ENCODE measurements around the gene NOS1AP. TPM values are rescaled to one million over a fixed set of nuclear protein-coding genes. Genes with fewer than 3 reads are reported as not detected.

The NOS1AP gene
- total and polyA plus RNA-seq, 2 experiments from 2014 or later: 5.8 to 6.6 TPM

- TF ChIP-seq CTCF (conservative IDR thresholded peaks at IDR 0.05; ENCODE audit: low read depth in 2 of 2) (no peak), ZNF114 (CRISPR knock-in tag; IDR thresholded peaks at IDR 0.05) (no peak)
Measured at GRCh38 chr1:162405800-162406199, 336.3 kb downstream of the NOS1AP start (continued).

- DNase-seq (ENCODE audit: low spot score): no peak
- ATAC-seq: no peak
- no peaks in the 10 kb centered on the region; the same call in 2 of the 3 replicates for H3K4me1 Mint-ChIP-seq
- no peaks in the 10 kb centered on the region for H3K36me3 Mint-ChIP-seq (ENCODE audit: low read depth)
- Histone ChIP-seq H3K4me3 (no peak overlapping the region), H3K4me2 (no peak overlapping the region), H3K79me2 (replicated peaks; ENCODE audit: insufficient read depth) (no peaks in the 10 kb centered on the region), H2AFZ (peak overlapping the region; percentile 28; the same call in 1 of the 2 replicates), H3K36me3 (ENCODE audit: insufficient read depth) (no peaks in the 10 kb centered on the region), H3K27ac (ENCODE audit: low read depth) (no peak overlapping the region), H4K20me1 (replicated peaks; ENCODE audit: insufficient read depth) (no peaks in the 10 kb centered on the region), H3K9me2 (ENCODE audit: insufficient read depth) (no peaks in the 10 kb centered on the region; the same call in 1 of the 2 replicates), H3F3A (replicated peaks; ENCODE audit: low read depth) (no peaks in the 10 kb centered on the region), H3K4me1 (ENCODE audit: insufficient read depth) (no peaks in the 10 kb centered on the region), H3K27me3 (ENCODE audit: insufficient read depth) (no peaks in the 10 kb centered on the region)
- H3K4me3 Mint-ChIP-seq: no peak overlapping the region
- no peak for TF ChIP-seq ZNF114 (CRISPR knock-in tag; IDR thresholded peaks at IDR 0.05)
- no peaks in the 10 kb centered on the region; the same call in 2 of the 3 replicates for H3K9me3 Mint-ChIP-seq
- no peaks in the 10 kb centered on the region for H3K27me3 Mint-ChIP-seq (ENCODE audit: insufficient read depth, low read depth, poor library complexity)
- H3K27ac Mint-ChIP-seq: no peak overlapping the region
Measured at GRCh38 chr1:162406811-162407210, 337.3 kb downstream of the NOS1AP start.

- Mint-ChIP-seq H3K9me3 (no peaks in the 10 kb centered on the region; the same call in 2 of the 3 replicates), H3K4me3 (no peak overlapping the region), H3K27ac (no peak overlapping the region), H3K4me1 (no peaks in the 10 kb centered on the region; the same call in 2 of the 3 replicates), H3K27me3 (ENCODE audit: insufficient read depth, low read depth, poor library complexity) (no peaks in the 10 kb centered on the region), H3K36me3 (ENCODE audit: low read depth) (no peaks in the 10 kb centered on the region)
- peaks cover 7% of the 10 kb centered on the region; the same call in 1 of the 2 replicates for H3K9me2 ChIP-seq (ENCODE audit: insufficient read depth)
- H4K20me1 ChIP-seq (replicated peaks; ENCODE audit: insufficient read depth): no peaks in the 10 kb centered on the region
- H3K36me3 ChIP-seq (ENCODE audit: insufficient read depth): no peaks in the 10 kb centered on the region
- ATAC-seq (no peak), DNase-seq (ENCODE audit: low spot score) (no peak)
- H3K4me2 ChIP-seq: no peak overlapping the region
- H3K4me3 ChIP-seq: no peak overlapping the region
- no peaks in the 10 kb centered on the region for H3K27me3 ChIP-seq (ENCODE audit: insufficient read depth)
- no peak overlapping the region for H2AFZ ChIP-seq
- no peaks in the 10 kb centered on the region for H3F3A ChIP-seq (replicated peaks; ENCODE audit: low read depth)
- no peak overlapping the region for H3K27ac ChIP-seq (ENCODE audit: low read depth)
- H3K79me2 ChIP-seq (replicated peaks; ENCODE audit: insufficient read depth): no peaks in the 10 kb centered on the region
- TF ChIP-seq EZH2phosphoT487 (IDR thresholded peaks at IDR 0.05; ENCODE audit: unreplicated experiment): no peak
- no peaks in the 10 kb centered on the region for H3K4me1 ChIP-seq (ENCODE audit: insufficient read depth)
Measured at GRCh38 chr1:162407539-162407938, 338.0 kb downstream of the NOS1AP start.

GRCh38 chr1:162412002-162412401 is 342.5 kb downstream of the NOS1AP start, which contains the start of gene SH2D1B:
Gene SH2D1B (minus strand): TSS chr1:162412136. CDS start chr1:162412016, 120 bp downstream.
- no peak within 1 kb of the TSS for H3K4me2 ChIP-seq
- no peaks in the 10 kb centered on the region for H3K27me3 Mint-ChIP-seq (ENCODE audit: insufficient read depth, low read depth, poor library complexity)
- no peak within 1 kb of the TSS for H3K27ac Mint-ChIP-seq
- H3K36me3 ChIP-seq (ENCODE audit: insufficient read depth): 0 out of 2 replicates have a peak, but pooled peaks cover 3% of the 10 kb centered on the region
- no peak for DNase-seq (ENCODE audit: low spot score)
- H4K20me1 ChIP-seq (replicated peaks; ENCODE audit: insufficient read depth): no peaks in the 10 kb centered on the region
- H2AFZ ChIP-seq: 0 out of 2 replicates have a peak within 1 kb of the TSS, but pooled peaks have one; percentile 12
- peaks cover 12% of the 10 kb centered on the region; the same call in 1 of the 2 replicates for H3K9me2 ChIP-seq (ENCODE audit: insufficient read depth)
- H3K36me3 Mint-ChIP-seq (ENCODE audit: low read depth): no peaks in the 10 kb centered on the region
- H3K4me1 ChIP-seq (ENCODE audit: insufficient read depth): no peaks in the 10 kb centered on the region
- no peak within 1 kb of the TSS for H3K4me3 Mint-ChIP-seq
- H3K9me3 Mint-ChIP-seq: peaks cover 7% of the 10 kb centered on the region; the same call in 2 of the 3 replicates
- peaks cover 3% of the 10 kb centered on the region; the same call in 1 of the 3 replicates for H3K4me1 Mint-ChIP-seq
- H3K27ac ChIP-seq (ENCODE audit: low read depth): no peak within 1 kb of the TSS
- H3K79me2 ChIP-seq (replicated peaks; ENCODE audit: insufficient read depth): no peaks in the 10 kb centered on the region
- H3F3A ChIP-seq (replicated peaks; ENCODE audit: low read depth): no peaks in the 10 kb centered on the region
- no peak for ATAC-seq
- no peak within 1 kb of the TSS for H3K4me3 ChIP-seq
- no peaks in the 10 kb centered on the region for H3K27me3 ChIP-seq (ENCODE audit: insufficient read depth)
- TF ChIP-seq POLR2AphosphoS5 (IDR thresholded peaks at IDR 0.05; ENCODE audit: low read depth) (no peak), CREB1 (CRISPR knock-in tag; IDR thresholded peaks at IDR 0.05; ENCODE audit: low read depth) (no peak), NANOG (IDR thresholded peaks at IDR 0.05; ENCODE audit: borderline replicate concordance) (no peak), EZH2 (IDR thresholded peaks at IDR 0.05; ENCODE audit: low read depth, unreplicated experiment) (no peak), EZH2phosphoT487 (IDR thresholded peaks at IDR 0.05; ENCODE audit: unreplicated experiment) (no peak)
